ENCODE measurements around the gene ATAD3A. TPM values are rescaled to one million over a fixed set of nuclear protein-coding genes. Genes with fewer than 3 reads are reported as not detected.
A peak's percentile ranks its signal among the peaks of the same experiment; 100 is the strongest.
"Not testable (repeated sequence)": the region's sequence is repeated elsewhere in the genome, so short reads cannot be mapped to it uniquely, and the experiment has no call there.

Gene ATAD3A
- total RNA-seq, 2 donors from 2014 or later, result 20.7 to 29.6 TPM

GRCh38 chr1:1547011-1547410, 35.0 kb downstream of the ATAD3A start:
- intact Hi-C loops (cut with DNase I, micrococcal nuclease), result no loop called here

DNA sequence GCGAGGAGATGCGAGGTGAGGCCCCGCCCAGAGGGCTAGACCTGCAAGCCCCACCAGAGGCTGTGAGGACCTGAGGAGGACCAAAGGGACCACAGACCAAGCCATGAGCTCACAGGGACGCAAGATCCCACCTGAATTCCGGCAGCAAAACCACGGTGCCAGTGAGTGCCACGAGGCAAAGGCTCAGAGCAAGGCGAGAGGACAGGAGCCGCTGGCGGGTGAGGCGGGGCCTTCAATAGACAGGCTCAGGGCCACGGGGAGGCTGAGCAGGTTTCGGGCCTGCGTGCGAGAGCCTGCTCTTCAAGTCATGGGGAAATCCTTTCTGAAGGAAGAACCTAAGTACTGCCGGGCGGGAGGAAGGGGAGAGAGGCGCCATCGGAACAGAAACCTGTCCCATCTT, 35.5 kb downstream of the ATAD3A start:
- ATAC-seq (no peak), DNase-seq (no peak)
- intact Hi-C loops (cut with DNase I, micrococcal nuclease), result no loop called here

More at GRCh38 chr1:1547011-1547410, 35.0 kb downstream of the ATAD3A start:
- ATAC-seq, result no peak
- DNase-seq, result no peak

- peak in 1 of 2 donors; percentile 21 for DNase-seq
- intact Hi-C loops (cut with DNase I, micrococcal nuclease), result no loop called here
- no peak for ATAC-seq
These were observed 36.6 kb downstream of the ATAD3A start for GRCh38 chr1:1548591-1548990.

DNA sequence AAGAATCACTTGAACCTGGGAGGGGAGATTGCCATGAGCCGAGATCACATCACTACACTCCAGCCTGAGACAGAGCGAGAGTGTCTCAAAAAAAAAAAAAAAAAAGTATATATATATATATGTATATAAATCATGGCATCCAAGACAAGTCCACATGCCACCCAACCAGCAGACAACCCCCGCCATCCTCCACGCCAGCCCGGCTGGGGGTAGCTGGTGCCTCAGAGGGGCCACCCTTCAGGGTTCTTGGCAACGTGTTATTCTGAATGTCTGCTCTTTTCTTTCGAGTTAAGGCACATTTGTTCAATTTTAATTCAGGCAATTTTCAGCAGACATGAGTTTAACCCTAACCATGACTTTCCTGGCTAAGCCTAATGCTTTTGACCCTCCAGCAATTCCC, 38.1 kb downstream of the ATAD3A start:
- no peak for ATAC-seq
- DNase-seq, result no peak
- intact Hi-C loops (cut with DNase I, micrococcal nuclease), result no loop called here

DNA sequence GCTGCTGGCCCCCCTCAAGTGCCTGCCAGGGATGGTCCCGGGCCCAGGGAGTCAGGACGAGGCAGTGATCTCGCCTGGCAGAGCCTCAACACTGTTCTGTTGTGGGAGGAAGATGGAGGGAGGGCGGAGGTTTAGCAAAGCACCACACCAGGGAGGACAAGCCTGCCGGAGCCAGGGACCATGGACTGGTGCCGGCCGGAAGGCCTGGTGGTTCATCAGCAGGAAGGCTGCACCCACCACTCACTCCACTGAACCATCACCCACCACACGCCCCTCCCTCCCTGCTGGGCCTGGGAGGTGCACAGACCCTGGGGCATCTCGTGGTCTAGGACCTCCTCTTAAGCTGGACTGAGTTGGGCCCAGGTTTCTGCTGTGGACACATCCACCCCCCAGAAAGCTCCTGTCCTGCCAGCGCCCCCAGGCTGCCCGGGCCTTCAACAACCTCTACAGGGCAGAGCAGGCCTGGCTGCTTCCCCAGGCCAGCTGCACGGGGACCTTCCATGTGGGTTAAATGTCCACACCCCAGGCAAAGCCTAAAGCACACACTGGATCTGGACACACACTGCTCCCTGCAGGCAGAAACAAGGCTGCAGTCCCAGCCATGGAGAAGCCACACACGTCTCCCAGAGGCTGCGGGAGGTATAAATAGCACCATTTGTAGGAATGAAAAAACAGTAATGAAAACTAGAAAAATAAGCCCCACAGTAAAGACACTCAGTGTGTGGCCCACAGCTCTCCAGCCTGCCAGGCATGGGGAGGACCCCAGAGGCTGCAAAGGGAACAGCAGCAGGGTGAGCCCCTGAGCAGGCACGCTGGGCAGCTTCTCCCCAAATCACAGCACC, 38.9 kb downstream of the ATAD3A start:
- intact Hi-C loops (cut with DNase I, micrococcal nuclease), result no loop called here
- peak in 1 of 2 donors; percentile 21 for DNase-seq
- ATAC-seq, result peak; percentile 10

GRCh38 chr1:1551524-1552262, 39.7 kb downstream of the ATAD3A start:
- DNase-seq (no peak), ATAC-seq (no peak)
- intact Hi-C loops (cut with DNase I, micrococcal nuclease), result no loop called here

DNA sequence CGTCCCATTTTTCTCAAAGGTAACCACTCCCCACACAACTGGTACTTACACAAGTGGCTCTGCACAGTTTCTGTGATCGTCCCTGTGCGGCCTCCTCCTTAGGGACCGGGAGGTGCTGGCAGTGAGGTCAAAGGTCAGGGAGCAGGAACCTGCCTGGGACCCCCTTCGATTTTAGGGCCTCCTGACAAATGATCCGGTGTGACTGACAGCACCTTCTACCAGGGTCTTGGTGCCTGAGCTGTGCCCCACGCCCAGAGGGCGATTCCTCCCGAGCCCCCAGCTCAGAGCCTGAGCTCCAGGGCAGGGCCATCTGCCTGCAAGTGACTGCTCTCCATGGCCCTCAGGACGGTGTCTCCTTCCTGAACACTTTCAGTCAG, 40.3 kb downstream of the ATAD3A start:
- intact Hi-C loops (cut with DNase I, micrococcal nuclease), result no loop called here
- no peak for ATAC-seq
- DNase-seq, result no peak

GRCh38 chr1:1553821-1554494, 42.0 kb downstream of the ATAD3A start:
- intact Hi-C loops (cut with DNase I, micrococcal nuclease), result no loop called here
- no peak for DNase-seq
- ATAC-seq, result no peak

DNA sequence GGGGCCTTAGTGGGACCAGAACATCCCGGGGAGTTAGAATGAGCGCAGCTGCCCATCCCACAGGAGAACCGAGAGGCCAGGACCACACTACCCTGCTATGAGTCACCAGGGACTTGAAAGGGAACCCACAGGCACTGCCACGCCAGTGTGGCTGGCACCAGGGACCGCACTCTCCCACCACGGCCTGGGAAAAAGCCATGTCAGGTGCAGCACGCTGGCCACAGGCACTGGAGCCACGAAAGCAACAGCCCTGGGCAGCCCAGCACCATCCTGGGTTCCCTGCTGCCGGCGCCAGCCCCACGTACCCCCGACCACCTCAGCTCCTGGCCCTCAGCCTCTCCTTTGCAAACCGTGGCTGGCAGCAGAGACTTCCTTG, 42.6 kb downstream of the ATAD3A start:
- intact Hi-C loops (cut with DNase I, micrococcal nuclease), result no loop called here
- DNase-seq (peak in 1 of 2 donors; percentile 18), ATAC-seq (peak; percentile 3)

DNA sequence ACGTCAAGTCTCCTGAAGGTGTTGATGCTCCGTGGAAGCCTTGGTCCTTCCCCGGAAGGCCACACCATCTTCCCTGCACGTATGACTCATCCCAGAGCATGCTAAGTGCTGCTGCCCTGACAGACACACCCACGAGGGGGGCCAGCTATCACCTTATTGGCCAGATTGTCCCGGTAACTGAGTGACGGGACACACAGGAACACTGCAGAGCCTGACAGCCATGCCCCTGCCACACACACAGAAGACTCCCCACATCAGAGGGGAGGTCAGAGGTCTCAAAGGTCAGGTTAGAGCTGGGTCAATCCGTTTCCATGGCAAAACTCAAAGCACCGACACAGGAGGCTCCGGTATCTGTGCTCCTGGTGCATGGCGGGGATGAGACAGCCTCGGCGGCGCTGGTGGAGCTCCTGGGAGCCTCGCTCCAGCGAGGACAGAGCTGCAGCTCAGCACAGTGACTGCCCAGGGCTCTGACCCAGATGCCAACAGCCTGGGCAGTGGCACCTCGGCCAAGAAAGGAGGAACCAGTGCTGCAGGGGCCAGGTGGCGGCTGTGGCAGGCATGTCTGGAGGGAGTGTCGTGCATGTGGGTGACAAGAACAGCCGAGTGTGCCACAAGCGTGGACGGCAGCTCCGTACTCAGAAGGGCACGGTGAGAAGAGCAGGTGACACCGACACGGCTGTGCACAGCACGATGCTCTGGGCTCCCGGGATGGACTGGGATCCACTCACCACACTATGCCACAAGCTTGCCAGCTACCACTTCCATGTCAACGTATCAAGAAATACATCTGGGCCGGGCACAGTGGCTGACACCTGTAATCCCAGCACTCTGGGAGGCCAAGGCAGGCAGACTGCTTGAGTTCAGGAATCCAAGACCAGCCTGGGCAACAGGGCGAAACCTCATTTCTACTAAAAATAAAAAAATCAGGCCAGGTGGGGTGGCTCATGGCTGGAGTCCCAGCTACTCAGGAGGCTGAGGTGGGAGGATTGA, 43.3 kb downstream of the ATAD3A start:
- no peak for DNase-seq
- peak; percentile 42 for ATAC-seq
- intact Hi-C loops (cut with DNase I, micrococcal nuclease), result no loop called here

- no peak for ATAC-seq
- DNase-seq, result no peak
- intact Hi-C loops (cut with DNase I, micrococcal nuclease), result no loop called here
These were observed 44.5 kb downstream of the ATAD3A start for GRCh38 chr1:1556505-1556904.

DNA sequence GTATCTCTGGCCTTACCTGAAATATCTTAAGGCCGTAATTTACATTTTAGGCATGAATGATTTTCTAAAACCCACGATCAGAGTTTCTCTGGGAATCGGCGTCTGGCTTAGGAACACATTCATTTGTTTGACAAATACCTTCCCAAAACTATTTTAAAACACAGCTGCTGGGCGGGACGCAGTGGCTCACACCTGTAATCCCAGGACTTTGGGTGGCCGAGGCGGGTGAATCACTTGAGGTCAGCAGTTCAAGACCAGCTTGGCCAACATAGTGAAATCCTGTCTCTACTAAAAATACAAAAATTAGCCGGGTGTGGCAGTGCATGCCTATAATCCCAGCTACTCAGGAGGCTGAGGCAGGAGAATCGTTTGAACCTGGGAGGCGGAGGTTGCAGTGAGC, 45.0 kb downstream of the ATAD3A start:
- intact Hi-C loops (cut with DNase I, micrococcal nuclease); ATAC-seq; DNase-seq: not testable (repeated sequence)

DNA sequence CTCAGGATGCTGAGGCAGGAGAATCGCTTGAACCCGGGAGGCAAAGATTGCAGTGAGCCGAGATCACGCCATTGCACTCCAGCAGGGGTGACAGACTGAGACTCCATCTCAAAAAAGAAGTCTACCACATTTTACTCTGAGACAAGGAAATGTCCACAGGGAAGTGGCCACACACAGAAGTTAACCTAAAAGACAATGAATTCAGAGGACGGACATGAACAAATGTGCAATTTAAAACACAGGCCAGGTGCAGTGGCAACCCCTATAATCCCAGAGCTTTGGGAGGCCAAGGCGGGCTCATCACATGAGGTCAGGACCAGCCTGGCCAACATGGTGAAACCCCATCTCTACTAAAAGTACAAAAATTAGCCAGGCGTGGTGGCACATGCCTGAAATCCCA, 45.7 kb downstream of the ATAD3A start:
- intact Hi-C loops (cut with DNase I, micrococcal nuclease); DNase-seq; ATAC-seq: not testable (repeated sequence)

DNA sequence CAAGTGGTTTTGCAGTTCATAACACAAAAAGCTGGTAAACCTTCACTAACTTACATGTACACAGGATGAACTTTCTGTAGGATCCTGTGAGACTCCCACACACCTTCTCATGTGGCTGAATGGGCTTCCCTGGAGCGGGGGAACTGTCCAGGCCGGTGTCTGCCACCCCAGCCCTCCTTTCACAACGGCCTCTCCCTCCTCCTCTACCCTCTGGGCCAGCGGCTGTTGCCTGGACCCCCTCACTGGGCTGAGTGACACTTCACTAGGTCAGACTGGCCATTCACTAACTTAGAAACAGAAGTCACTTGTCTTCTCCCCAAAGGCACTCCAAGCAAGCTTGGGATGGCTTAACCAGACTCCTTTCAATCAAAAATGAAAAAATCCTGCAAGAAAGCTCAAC, 46.6 kb downstream of the ATAD3A start:
- ATAC-seq (no peak), DNase-seq (no peak)
- intact Hi-C loops (cut with DNase I, micrococcal nuclease), result no loop called here

DNA sequence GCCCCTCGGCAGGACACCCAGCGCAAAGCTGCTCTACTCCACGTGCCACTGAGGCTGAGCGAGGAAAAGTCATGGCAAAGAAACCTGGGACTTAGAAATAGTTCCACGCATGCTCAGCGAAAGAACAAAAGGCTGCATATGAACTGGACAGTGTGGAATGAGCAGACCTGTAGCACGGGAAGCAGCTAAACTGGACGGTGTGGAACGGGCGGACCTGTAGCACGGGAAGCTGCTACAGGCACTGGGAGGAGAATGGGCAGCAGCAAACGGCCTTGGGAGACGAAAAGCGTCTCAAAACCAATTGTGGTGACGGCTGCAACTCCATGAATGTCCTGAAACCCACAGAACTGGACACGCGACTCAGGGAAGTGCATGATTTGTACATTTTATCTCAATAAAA, 47.1 kb downstream of the ATAD3A start:
- DNase-seq (no peak), ATAC-seq (no peak)
- intact Hi-C loops (cut with DNase I, micrococcal nuclease), result no loop called here

- ATAC-seq, result no peak
- intact Hi-C loops (cut with DNase I, micrococcal nuclease), result no loop called here
- DNase-seq, result no peak
These were observed 48.2 kb downstream of the ATAD3A start for GRCh38 chr1:1560178-1560577.

DNA sequence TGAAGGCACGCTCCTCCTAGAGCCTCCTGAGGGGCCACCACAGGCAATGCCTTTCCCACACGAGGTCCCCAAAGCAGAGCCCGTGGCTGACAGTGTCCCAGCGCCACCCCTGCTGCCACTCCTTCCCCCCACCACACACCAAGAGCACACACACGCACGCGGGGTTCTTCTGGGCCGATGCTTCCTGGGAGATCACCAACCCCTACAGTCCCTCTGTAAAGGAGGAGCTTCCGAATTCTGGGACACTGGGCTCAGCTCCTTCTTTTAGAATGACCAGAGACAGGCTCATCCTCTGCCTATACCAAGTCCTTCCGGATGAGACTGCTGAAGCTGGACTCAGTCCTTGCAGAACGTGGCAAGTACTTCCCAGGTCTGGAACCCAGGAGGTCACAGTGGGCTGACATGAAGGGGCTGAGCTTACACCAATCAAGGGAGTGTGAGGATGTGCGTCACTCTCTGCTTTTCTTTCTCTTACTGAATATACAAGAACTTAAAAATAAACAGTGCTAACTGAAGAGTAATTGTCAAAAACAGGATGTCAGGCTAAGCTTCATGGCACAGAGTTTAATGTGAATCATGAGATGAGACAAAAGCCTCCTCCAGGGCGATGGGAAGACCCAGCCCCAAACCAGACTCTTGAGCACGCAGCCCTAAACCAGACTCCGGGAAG, 50.0 kb downstream of the ATAD3A start:
- ATAC-seq, result no peak
- DNase-seq, result no peak
- intact Hi-C loops (cut with DNase I, micrococcal nuclease), result no loop called here

DNA sequence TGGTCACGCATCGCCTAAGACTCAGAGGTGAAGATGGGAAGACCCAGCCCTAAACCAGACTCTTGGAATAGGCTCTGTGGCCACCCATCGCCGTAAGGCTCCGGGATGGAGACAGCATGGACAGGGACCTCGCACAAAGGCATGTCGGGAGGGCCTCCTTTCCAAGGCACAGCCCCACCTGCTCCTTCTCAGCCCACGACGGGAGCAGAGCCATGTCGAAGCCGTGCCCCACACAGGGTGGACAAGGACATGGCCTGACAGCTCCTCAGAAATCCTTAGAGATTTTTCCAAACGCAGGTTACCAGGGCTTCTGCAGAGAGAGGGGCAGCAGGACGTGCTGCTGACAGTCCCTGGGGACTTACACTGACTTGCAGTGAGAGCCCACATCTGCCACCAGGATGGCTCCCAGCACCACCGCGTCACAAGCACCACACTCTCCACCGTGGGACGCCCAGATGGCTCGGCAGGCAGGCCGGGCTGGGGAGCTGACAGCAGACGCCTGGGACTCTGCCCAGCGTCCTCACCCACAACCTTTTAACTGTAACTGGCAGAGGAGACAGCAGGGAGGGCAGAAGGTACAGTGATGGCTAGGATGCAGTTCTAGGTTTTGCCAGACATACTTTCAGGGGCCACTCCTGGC, 50.7 kb downstream of the ATAD3A start:
- intact Hi-C loops (cut with DNase I, micrococcal nuclease), result no loop called here
- ATAC-seq (no peak), DNase-seq (no peak)

Measured in left colon (tissue), 2 donors.